Kidney (tissue), 14 donors: ENCODE results near the gene SF3A1. TPM values are rescaled to one million over a fixed set of nuclear protein-coding genes. Genes with fewer than 3 reads are reported as not detected.

Experiments used
- DNase-seq, 5 donors: peaks; one replicate each; pipeline ENCODE4 v3.0.0-alpha.2; 2013 to 2020
- FAIRE-seq: peaks from 2 replicates; lab custom pipeline; 2012; peaks lifted over from hg19 to GRCh38; lab: Jason Lieb, UNC
- H3K27ac ChIP-seq, 2 donors: one replicate each; pipeline ENCODE4 v1.7.0; 2013; ENCODE audit warnings: low read depth in 2 of 2, low read length in 2 of 2, inconsistent platforms in 1 of 2
- H3K27me3 ChIP-seq: one replicate; pipeline ENCODE4 v1.7.1; 2013; ENCODE audit warnings: low read length, inconsistent platforms; ENCODE audit not compliant: control insufficient read depth, insufficient read depth
- H3K36me3 ChIP-seq, 3 donors: one replicate each; pipeline versions ENCODE4 v1.7.0 to v1.7.1; 2013; ENCODE audit warnings: low read length in 3 of 3, control low read depth in 1 of 3, inconsistent platforms in 1 of 3; ENCODE audit not compliant: insufficient read depth in 3 of 3, control insufficient read depth in 2 of 3
- H3K4me1 ChIP-seq, 3 donors: one replicate each; pipeline versions ENCODE4 v1.7.0 to v1.7.1; 2013; ENCODE audit warnings: low read length in 3 of 3, inconsistent platforms in 1 of 3, low read depth in 1 of 3; ENCODE audit not compliant: control insufficient read depth in 2 of 3, insufficient read depth in 2 of 3
- H3K4me3 ChIP-seq, 3 donors: one replicate each; pipeline versions ENCODE4 v1.7.0 to v1.8.1; 2013; ENCODE audit warnings: low read length in 3 of 3, control low read depth in 1 of 3, inconsistent platforms in 1 of 3
- H3K9ac ChIP-seq, 3 donors: one replicate each; pipeline versions ENCODE4 v1.7.0 to v1.7.1; 2013; ENCODE audit warnings: low read length in 3 of 3, control low read depth in 1 of 3, inconsistent platforms in 1 of 3
- H3K9me3 ChIP-seq, 3 donors: one replicate each; pipeline versions ENCODE4 v1.7.0 to v1.7.1; 2013; ENCODE audit warnings: low read length in 3 of 3, control low read depth in 1 of 3, inconsistent platforms in 1 of 3; ENCODE audit not compliant: control insufficient read depth in 2 of 3, insufficient read depth in 1 of 3
- CTCF ChIP-seq: IDR thresholded peaks from 3 replicates; pipeline ENCODE4 v1.5.1; 2012; ENCODE audit warnings: mild to moderate bottlenecking, moderate library complexity, borderline replicate concordance; ENCODE audit not compliant: insufficient read depth; ENCODE audit errors: extremely low read depth
- intact Hi-C: fragments of 100-400 bp; cut with DNase I; formaldehyde crosslinking; loops from one replicate; pipeline ENCODE4 v1.11.1; 2022
- polyA plus RNA-seq: library from polyadenylated mRNA; stranded (reverse); fragments of 350-450 nt; fragmentation: Illumina TruSeq; extraction: RNeasy Lipid Tissue Mini Kit (QIAGEN cat#74804); gene quantifications from one replicate; pipeline ENCODE4 v1.2.3, GENCODE V29; 2014; ENCODE audit warnings: low read depth, low replicate concordance; ENCODE audit not compliant: insufficient read depth
- total RNA-seq: library from RNA; stranded (reverse); fragmentation: NEBNext Ultra II Directional; extraction: Animal tissue kit (Norgen Biotek cat#: 25700); gene quantifications from one replicate; pipeline ENCODE4 v1.2.1, GENCODE V29; 2021
- donor health status: control.
- donor health status: control.
- donor health status: control.
- donor health status: control.
- donor health status: control.
- donor health status: DM: yes; HTN: yes; CAD: no.
- donor health status: Normal renal cell carcinoma (clear cell type).

SF3A1 gene
- total and polyA plus RNA-seq, 2 donors from 2014 or later = 23.7 to 179 TPM

GRCh38 chr22:30351226-30351625, 5.5 kb downstream of the SF3A1 start:
- intact Hi-C loops = no loop called here
- FAIRE-seq (no peak), DNase-seq (no peak)
- H3K36me3 ChIP-seq = peaks cover 6 to 34% (median 20%) of the 10 kb centered on the region in 3 donors
- peaks cover 0 to 15% (median 11%) of the 10 kb centered on the region in 3 donors for H3K4me1 ChIP-seq
- H3K27me3 ChIP-seq = no peaks in the 10 kb centered on the region
- TF ChIP-seq CTCF = no peak
- no peaks in the 10 kb centered on the region for H3K9me3 ChIP-seq
- no peak overlapping the region for H3K27ac ChIP-seq
- no peak overlapping the region for H3K9ac ChIP-seq
- H3K4me3 ChIP-seq = no peak overlapping the region

DNA sequence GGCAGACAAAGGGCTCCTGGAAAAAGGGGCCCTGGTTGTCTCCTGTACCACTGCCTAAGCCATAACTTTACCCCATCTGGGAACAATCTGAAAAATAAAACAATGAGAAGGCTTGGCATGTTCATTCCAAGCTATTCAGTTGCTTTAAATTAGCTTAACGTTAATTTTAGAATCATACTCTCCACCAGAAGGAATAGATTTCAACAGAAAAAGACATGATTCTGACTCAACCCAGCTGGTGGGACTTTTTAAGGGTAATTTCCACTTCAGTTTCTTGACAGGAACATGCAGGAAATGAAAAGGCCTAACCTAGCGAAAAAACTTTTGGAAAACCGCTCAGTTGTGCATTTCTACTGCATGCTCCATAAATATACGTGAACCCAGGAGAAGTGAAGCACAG, 7.9 kb downstream of the SF3A1 start:
- Histone ChIP-seq H3K4me3 (no peak overlapping the region), H3K9ac (no peak overlapping the region), H3K36me3 (peaks cover 18 to 58% (median 43%) of the 10 kb centered on the region in 3 donors), H3K27me3 (no peaks in the 10 kb centered on the region), H3K9me3 (no peaks in the 10 kb centered on the region), H3K4me1 (peaks cover 0 to 2% (median 1%) of the 10 kb centered on the region in 3 donors), H3K27ac (no peak overlapping the region)
- FAIRE-seq (no peak), DNase-seq (peak in 1 of 5 donors; percentile 53)
- intact Hi-C loops = no loop called here
- TF ChIP-seq CTCF = no peak

DNA sequence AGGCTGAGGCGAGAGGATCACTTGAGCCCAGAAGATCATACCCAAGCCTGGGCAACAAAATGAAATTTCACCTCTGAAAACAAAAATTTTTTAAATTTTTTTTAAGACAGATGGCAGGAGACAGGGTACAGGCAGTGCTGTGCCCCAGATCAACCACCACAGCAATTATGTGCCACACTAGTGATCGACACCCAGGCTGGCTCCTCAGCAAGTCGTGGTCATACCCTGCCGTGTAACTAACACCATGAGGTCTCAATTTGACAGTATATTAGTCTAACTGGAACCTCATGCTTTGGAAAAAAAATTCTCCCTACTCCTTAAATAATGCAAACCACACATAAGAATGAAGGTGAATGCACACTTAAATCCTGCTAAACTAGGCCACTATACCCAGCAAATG, 8.3 kb downstream of the SF3A1 start:
- H3K4me3 ChIP-seq = no peak overlapping the region
- H3K9me3 ChIP-seq = no peaks in the 10 kb centered on the region
- no peak for TF ChIP-seq CTCF
- H3K4me1 ChIP-seq = no peaks in the 10 kb centered on the region
- H3K9ac ChIP-seq = no peak overlapping the region
- H3K27ac ChIP-seq = no peak overlapping the region
- FAIRE-seq (no peak), DNase-seq (no peak)
- H3K36me3 ChIP-seq = peaks cover 19 to 62% (median 47%) of the 10 kb centered on the region in 3 donors
- H3K27me3 ChIP-seq = no peaks in the 10 kb centered on the region
- intact Hi-C loops = no loop called here
